B cell (primary cell): Measurements from ENCODE around the gene DLX3.

Experiments
- EZH2 ChIP-seq: IDR thresholded peaks from 2 replicates; pipeline ENCODE4 v1.6.1; 2012; ENCODE audit warnings: borderline replicate concordance, low read depth, mild to moderate bottlenecking, moderate library complexity, low read length; ENCODE audit not compliant: insufficient read depth, poor library complexity, severe bottlenecking
- TF ChIP-seq, protein P1 (sequence below): fragments of 200-600 bp; IDR thresholded peaks from one replicate; pipeline ENCODE4 v1.8.0; 2022; ENCODE audit warnings: antibody characterized with exemption, mild to moderate bottlenecking

DNA sequence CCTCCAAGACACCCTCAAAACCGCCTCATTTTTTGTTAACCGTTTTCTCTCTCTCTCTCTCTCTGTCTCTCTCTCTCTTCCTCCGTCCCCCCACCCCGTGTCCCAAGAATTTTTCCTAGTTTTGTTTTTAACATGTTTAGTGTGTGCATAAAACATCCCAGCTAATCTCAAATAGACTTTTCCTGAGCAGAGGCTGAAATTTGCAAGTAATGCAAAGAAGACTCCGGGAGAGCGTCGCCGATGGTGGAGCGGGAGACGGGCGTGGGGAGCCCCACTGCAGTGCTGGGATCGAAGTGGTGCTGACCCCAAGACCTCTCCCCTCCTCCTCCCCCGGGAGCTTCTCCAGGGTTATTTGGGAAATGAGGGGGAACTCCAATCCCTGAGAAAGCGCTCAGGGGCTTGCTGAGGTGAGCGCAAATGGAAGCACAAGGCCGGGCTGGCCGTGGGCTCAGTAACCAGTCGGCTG lies 30.7 kb downstream of the DLX3 start:
- TF ChIP-seq, protein P1, sequence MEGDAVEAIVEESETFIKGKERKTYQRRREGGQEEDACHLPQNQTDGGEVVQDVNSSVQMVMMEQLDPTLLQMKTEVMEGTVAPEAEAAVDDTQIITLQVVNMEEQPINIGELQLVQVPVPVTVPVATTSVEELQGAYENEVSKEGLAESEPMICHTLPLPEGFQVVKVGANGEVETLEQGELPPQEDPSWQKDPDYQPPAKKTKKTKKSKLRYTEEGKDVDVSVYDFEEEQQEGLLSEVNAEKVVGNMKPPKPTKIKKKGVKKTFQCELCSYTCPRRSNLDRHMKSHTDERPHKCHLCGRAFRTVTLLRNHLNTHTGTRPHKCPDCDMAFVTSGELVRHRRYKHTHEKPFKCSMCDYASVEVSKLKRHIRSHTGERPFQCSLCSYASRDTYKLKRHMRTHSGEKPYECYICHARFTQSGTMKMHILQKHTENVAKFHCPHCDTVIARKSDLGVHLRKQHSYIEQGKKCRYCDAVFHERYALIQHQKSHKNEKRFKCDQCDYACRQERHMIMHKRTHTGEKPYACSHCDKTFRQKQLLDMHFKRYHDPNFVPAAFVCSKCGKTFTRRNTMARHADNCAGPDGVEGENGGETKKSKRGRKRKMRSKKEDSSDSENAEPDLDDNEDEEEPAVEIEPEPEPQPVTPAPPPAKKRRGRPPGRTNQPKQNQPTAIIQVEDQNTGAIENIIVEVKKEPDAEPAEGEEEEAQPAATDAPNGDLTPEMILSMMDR = no peak
- TF ChIP-seq EZH2 = no peak
